SH-SY5Y (cell line): ENCODE results near the gene RGS3.

Experiments used
- GATA2 ChIP-seq: IDR thresholded peaks from 2 replicates; pipeline ENCODE4 v1.6.1; 2011; ENCODE audit warnings: mild to moderate bottlenecking, low read depth, low read length
- GATA3 ChIP-seq: IDR thresholded peaks from 2 replicates; pipeline ENCODE4 v1.6.1; 2011; ENCODE audit warnings: low read depth, mild to moderate bottlenecking, low read length, moderate library complexity

DNA sequence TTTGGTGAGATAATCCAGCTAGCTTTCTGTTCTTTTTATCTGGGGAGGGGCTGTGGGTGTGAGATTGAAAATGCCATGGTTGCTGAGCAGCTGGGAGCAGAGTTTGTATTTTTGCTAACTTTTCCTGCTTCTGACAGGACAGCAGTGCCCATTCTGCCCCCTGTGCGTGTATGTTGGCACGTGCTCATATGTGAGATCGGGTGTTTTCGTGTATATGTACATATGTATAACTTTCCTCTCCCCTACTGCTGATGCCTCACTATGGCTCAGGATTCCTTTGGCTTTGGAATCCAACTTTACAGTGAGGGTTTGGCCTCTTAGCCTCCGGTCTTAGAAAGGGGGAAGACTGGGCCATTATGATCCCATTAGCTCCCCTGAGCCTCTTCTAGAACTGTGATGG lies 38.3 kb downstream of the RGS3 start:
- TF ChIP-seq GATA2: no peak
- TF ChIP-seq GATA3: no peak
